ENCODE data around the gene CTSF.

The CTSF gene

DNA sequence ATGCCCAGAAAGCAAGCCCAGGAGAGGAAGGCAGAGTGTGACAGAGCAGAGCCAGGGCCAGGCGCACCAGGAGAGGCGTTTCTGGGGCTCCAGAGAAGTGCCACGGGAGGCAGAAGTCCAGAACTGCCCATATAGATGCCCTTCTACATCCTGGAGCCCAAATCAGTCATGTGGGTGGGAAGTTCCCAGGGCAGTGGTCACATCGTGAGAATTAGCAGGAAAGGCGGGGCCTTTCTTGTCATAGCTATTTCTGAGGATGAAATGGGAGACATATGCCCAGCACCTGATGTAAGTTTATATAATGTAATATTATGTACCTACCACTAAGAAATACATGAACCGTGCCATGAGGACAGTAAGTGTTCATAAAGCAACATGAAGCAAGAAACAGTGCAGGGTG, 35.6 kb downstream of the CTSF start:
- no peak for DNase-seq (ENCODE audit: low spot score)

DNA sequence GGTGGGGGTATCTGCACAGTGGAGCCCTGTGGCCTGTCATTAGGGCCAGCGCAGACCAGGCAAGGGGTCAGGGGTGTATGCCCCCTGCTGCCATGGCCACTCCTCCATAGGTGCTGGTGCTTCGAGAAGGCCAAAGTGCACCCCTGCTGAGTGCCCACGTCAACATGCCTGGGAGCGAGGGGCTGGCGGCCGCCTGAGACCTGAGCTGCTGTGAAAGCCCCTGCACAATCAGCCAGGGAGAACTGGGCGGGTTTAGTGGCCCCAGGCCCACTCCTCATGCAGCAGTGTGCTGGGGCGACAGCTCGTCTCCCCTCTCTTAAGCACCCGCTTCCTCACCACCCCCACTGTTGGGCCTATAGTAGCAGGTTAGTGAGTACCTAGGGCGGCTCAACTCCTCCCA, 36.6 kb downstream of the CTSF start:
- DNase-seq (ENCODE audit: low spot score), result no peak

DNA sequence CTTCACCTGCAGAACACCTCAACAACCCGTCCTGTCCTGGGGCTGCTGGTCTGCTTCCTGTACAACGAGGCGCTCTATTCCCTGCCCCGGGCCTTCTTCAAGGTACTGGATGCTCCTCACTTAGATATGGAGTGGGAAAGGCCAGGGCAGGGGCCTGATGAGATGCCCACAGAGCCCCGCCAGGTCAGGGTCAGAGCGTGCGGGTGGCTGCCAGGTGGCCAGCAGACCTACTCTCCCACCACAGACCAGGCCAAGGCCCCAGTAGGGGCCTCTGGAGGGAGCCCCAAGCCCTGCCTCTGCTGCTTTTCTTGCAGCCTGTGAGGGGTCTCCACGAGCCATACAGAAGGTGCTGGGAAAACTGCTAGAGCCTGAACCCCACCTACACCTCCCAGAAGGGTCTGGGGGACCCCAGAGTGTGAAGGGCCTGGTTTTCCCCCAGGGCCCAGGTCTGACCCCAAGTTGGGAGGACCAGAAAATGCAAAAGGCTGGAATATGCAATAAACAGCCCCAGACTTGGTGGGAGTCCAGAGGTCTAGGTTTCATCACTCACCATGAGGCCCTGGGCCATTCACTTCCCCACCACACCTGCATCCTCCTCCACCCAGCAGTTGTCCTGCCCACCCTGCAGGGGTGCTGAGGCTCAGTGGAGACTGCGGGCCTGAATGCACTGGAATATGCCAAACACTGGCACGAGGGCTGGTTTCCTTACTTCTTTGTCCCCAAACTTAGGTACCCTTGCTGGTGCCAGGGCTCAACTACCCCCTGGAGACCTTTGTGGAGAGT, 37.3 kb downstream of the CTSF start:
- DNase-seq (ENCODE audit: low spot score), result no peak

DNA sequence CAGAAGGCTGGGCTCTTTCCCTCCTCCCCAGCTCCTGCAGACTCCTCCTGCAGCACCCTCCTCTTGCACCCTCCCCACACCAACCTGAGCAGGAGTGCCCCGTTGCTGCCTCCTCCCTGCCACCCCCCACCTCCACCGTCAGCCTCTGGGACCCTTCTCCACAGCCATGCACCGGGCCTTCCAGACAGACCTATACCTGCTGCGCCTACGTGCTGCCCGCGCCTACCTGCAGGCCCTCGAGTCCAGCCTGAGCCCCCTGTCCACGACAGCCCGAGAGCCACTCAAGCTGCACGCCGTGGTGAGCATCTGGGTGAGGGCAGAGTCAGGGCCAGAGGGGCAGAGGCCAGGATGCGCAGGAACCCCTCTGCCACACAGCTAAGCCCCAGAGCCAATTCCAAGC, 38.8 kb downstream of the CTSF start:
- DNase-seq (ENCODE audit: low spot score), result no peak

DNA sequence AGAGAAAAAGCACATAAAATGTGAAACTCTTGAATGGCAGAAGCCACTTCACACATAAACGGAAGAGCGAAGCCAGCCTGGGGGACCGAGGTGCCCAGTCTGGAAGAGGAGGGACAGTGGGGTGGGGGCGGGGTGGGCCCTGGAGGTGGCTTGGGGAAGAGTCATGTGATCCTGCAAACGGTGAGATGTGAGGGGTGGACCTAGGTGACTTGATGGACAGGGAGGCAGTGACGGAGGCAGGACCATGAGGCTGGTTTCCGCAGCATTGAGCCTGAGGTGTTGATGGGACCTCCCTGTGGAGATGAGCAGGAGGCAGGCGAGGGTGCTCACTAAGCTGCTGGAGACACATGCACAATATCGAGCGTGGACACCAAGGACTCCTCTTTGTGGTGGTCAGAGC, 39.3 kb downstream of the CTSF start:
- no peak for DNase-seq (ENCODE audit: low spot score)

- DNase-seq (ENCODE audit: low spot score), result no peak
Observed at GRCh38 chr11:66524304-66525040, 43.9 kb downstream of the CTSF start.

DNA sequence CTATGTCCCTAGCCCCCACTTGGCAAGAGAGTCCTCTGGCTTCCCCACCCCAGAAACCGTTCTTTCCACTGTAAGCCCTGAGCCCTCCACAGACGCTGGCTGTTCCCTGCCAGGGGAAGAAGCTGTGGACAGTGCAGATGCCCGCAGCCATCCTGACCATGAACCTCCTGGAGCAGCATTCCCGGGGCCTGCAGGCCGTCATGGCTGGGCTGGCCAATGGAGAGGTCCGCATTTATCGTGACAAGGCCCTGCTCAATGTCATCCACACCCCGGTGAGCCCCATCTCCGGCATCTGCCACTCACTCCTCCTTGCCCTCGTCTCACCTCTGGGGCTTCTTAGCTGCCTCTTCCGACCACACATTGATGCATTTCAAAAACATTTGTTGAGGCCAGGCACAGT, 44.8 kb downstream of the CTSF start:
- no peak for DNase-seq (ENCODE audit: low spot score)

All from NAMALWA (cell line).